Measurements from ENCODE around the gene GEMIN7.
"Not testable (repeated sequence)": the region's sequence is repeated elsewhere in the genome, so short reads cannot be mapped to it uniquely, and the experiment has no call there.

The GEMIN7 gene

GRCh38 chr19:45118106-45118505, 39.0 kb downstream of the GEMIN7 start:
- no peak overlapping the region for H3K4me3 ChIP-seq (ENCODE audit: low read depth, low read length)
- no peak overlapping the region for H3K27ac ChIP-seq

GRCh38 chr19:45118591-45119355, 39.7 kb downstream of the GEMIN7 start:
- H3K36me3 ChIP-seq (ENCODE audit: control insufficient read depth, insufficient read depth, low read length); H2AFZ ChIP-seq; H3K9me3 ChIP-seq (ENCODE audit: control insufficient read depth, low read length); H3K4me2 ChIP-seq (ENCODE audit: low read length); H3K27ac ChIP-seq; H3K4me3 ChIP-seq (ENCODE audit: low read depth, low read length); H3K9ac ChIP-seq; H3K4me1 ChIP-seq; H3K27me3 ChIP-seq (ENCODE audit: control insufficient read depth, insufficient read depth, low read length): not testable (repeated sequence)
- H3K79me2 ChIP-seq = peaks cover 69% of the 10 kb centered on the region

More at GRCh38 chr19:45118106-45118505, 39.0 kb downstream of the GEMIN7 start:
- no peak overlapping the region for H3K4me2 ChIP-seq (ENCODE audit: low read length)
- TF ChIP-seq CTCF (IDR thresholded peaks at IDR 0.05) = no peak
- H2AFZ ChIP-seq = no peak overlapping the region
- no peak overlapping the region for H3K9ac ChIP-seq
- no peaks in the 10 kb centered on the region for H3K4me1 ChIP-seq
- no peaks in the 10 kb centered on the region for H3K9me3 ChIP-seq (ENCODE audit: control insufficient read depth, low read length)
- H3K79me2 ChIP-seq = peaks cover 74% of the 10 kb centered on the region
- no peaks in the 10 kb centered on the region for H3K36me3 ChIP-seq (ENCODE audit: control insufficient read depth, insufficient read depth, low read length)
- no peaks in the 10 kb centered on the region for H3K27me3 ChIP-seq (ENCODE audit: control insufficient read depth, insufficient read depth, low read length)

DNA sequence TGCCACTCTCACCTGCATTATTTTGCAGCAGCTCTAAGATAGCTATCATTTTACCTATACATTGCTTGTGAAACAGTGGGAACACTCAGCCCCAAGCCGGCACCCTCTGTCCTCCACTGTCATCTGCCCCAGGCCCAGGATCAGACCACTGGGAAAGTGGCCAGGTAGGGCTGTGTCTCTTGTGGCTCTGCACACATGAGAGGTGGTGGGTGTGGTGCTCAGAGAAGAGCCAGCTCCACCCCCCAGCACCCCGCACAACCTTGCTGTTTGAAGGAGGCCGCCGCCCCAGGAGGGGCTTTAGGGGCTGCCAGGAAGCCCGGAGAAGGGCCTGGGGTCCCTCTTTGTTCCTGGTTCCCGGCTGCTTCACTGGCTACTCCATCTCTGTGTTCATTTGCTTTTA, 40.5 kb downstream of the GEMIN7 start:
- no peak overlapping the region for H3K9ac ChIP-seq

GRCh38 chr19:45121827-45122345, 42.8 kb downstream of the GEMIN7 start:
- peaks cover 59% of the 10 kb centered on the region for H3K79me2 ChIP-seq
- H3K27me3 ChIP-seq (ENCODE audit: control insufficient read depth, insufficient read depth, low read length) = no peaks in the 10 kb centered on the region
- no peaks in the 10 kb centered on the region for H3K36me3 ChIP-seq (ENCODE audit: control insufficient read depth, insufficient read depth, low read length)
- peaks cover 3% of the 10 kb centered on the region for H3K4me1 ChIP-seq
- no peak overlapping the region for H2AFZ ChIP-seq
- H3K9ac ChIP-seq = no peak overlapping the region
- TF ChIP-seq CTCF (IDR thresholded peaks at IDR 0.05) = no peak
- H3K27ac ChIP-seq = no peak overlapping the region
- no peaks in the 10 kb centered on the region for H3K9me3 ChIP-seq (ENCODE audit: control insufficient read depth, low read length)
- H3K4me3 ChIP-seq (ENCODE audit: low read depth, low read length) = no peak overlapping the region
- H3K4me2 ChIP-seq (ENCODE audit: low read length) = no peak overlapping the region

More for the DNA sequence above, 40.5 kb downstream of the GEMIN7 start:
- Histone ChIP-seq H3K79me2 (peaks cover 67% of the 10 kb centered on the region), H3K9me3 (ENCODE audit: control insufficient read depth, low read length) (no peaks in the 10 kb centered on the region), H3K4me3 (ENCODE audit: low read depth, low read length) (no peak overlapping the region), H3K4me2 (ENCODE audit: low read length) (no peak overlapping the region), H3K4me1 (no peaks in the 10 kb centered on the region), H3K27me3 (ENCODE audit: control insufficient read depth, insufficient read depth, low read length) (no peaks in the 10 kb centered on the region), H2AFZ (no peak overlapping the region), H3K36me3 (ENCODE audit: control insufficient read depth, insufficient read depth, low read length) (no peaks in the 10 kb centered on the region), H3K27ac (no peak overlapping the region)
- no peak for TF ChIP-seq CTCF (IDR thresholded peaks at IDR 0.05)

- no peak for TF ChIP-seq CTCF (IDR thresholded peaks at IDR 0.05)
- peaks cover 59% of the 10 kb centered on the region for H3K79me2 ChIP-seq
- no peaks in the 10 kb centered on the region for H3K36me3 ChIP-seq (ENCODE audit: control insufficient read depth, insufficient read depth, low read length)
- no peak overlapping the region for H2AFZ ChIP-seq
- H3K4me2 ChIP-seq (ENCODE audit: low read length) = no peak overlapping the region
- no peak overlapping the region for H3K9ac ChIP-seq
- H3K27me3 ChIP-seq (ENCODE audit: control insufficient read depth, insufficient read depth, low read length) = no peaks in the 10 kb centered on the region
- no peak overlapping the region for H3K27ac ChIP-seq
- H3K9me3 ChIP-seq (ENCODE audit: control insufficient read depth, low read length) = no peaks in the 10 kb centered on the region
- H3K4me1 ChIP-seq = peaks cover 3% of the 10 kb centered on the region
- H3K4me3 ChIP-seq (ENCODE audit: low read depth, low read length) = no peak overlapping the region
Measured at GRCh38 chr19:45122832-45123231, 43.8 kb downstream of the GEMIN7 start.

All from parathyroid adenoma (tissue), 2 donors.